NOMO-1 treated with DMSO at 0.1 percent for 48 hours (cell line): ENCODE data around the gene ANKRD40CL.
"Not testable (repeated sequence)": the region's sequence is repeated elsewhere in the genome, so short reads cannot be mapped to it uniquely, and the experiment has no call there.

Experiments used
- DNase-seq: peaks from one replicate; lab custom pipeline; 2025; ENCODE audit not compliant: unreplicated experiment; lab: John Stamatoyannopoulos, UW

The ANKRD40CL gene

GRCh38 chr17:50763716-50764475 lies 3.4 kb downstream of the ANKRD40CL start:
- no peak for DNase-seq

DNA sequence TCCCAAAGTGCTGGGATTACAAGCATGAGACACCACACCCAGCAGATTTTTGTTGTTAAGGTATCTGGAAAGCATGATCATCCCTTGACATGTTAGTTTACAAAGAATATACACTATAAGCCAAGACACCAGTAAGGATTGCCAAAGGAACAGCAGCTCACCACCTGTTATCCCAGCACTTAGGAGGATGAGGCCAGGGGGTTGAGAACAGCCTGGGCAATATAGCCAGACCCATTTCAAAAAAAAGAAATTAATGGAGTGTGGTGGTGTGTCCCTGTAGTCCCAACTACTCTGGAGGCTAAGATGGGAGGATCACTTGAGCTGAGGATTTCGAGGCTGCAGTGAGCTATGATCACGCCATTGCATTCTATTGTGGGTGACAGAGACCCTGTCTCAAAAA lies 5.1 kb downstream of the ANKRD40CL start:
- no peak for DNase-seq

DNA sequence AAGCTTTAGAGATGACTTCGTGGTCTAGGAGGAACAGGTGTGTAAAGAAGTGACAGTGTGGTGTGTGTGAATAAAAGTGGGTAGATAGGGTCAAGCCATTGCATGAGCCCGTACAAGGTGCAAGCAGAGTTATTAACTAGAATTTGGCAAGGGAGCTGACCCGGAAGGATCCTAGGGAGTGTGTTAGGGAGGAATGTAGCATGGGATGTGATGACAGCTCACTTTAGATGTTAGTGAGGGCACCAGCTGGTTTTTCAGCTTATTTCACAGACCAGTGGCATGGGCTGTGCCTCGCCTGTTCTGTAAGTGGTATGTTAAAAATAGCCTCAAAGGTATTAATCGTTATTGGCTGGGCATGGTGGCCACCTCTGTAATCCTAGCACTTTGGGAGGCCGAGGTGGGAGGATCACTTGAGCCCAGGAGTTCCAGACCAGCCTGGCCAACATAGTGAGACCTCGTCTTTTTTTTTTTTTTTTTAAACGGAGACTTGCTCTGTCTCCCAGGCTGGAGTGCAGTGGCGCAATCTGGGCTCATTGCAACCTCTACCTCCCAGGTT lies 8.3 kb downstream of the ANKRD40CL start:
- no peak for DNase-seq

DNA sequence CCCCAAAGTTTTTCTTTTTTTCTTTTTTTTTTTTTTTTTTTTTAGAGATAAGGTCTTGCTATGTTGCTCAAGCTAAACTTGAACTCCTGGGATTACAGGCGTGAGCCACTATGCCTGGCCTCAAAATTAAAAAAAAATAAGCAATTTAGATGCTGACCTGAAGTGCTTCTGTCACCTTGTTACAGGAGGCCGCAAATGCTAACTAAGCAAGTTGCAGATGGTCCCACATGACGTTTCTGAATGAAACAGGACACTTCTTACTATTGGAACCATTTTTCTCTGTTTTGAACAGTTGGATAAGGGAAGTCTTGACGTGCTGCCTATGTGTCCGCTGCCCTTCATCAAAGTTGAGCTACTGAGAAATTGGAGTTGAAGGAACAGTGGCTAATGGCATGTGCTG lies 8.8 kb downstream of the ANKRD40CL start:
- no peak for DNase-seq

- DNase-seq: no peak
These were observed 12.8 kb downstream of the ANKRD40CL start for GRCh38 chr17:50754521-50754920.

GRCh38 chr17:50749245-50749644 lies 18.1 kb downstream of the ANKRD40CL start:
- no peak for DNase-seq

- DNase-seq: no peak
These were observed 21.7 kb downstream of the ANKRD40CL start for GRCh38 chr17:50745631-50746030.

GRCh38 chr17:50739098-50739497 lies 28.2 kb downstream of the ANKRD40CL start:
- no peak for DNase-seq

- no peak for DNase-seq
These were observed 30.1 kb downstream of the ANKRD40CL start for GRCh38 chr17:50737118-50737698.

GRCh38 chr17:50735287-50735686 lies 32.0 kb downstream of the ANKRD40CL start:
- DNase-seq: no peak

DNA sequence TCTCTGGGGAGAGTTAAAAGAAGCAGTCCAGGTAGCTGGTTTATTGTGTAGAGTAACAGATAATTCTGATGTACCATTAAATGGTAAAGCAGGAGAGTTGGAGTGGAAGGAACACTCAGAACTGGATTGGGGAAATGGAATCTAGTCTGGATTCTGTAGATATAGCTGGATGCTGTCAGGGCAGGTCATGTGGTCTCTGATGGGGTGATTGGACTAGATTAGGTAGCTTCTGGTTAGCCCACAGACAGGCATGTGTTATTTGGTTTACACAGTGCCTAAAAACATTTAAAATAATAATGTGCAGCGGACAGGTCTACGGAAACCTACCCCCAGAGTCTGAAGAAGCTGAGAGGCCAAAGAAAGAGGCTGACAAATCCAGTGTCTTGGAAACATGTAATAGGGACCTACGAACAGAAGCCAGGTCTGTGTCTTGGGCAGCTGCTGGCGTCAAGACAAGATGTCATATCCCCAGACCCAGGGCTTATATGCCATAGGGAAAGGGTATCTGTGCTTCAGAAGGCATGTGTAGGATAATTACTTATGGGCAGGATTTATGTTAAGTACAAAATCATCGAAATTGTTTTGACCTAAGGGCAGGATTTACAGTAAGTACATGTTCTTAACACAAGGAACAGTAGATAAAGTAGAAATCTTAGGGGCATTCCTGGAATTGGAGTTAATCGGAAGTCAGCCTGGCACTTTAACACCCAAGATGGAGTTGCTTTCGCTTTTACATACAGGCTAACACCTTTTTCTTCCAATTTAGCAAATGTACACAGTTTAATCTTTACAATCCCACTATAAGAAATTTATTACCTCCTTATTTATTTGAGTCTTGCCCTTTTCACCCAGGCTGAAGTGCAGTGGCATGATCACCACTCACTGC lies 35.5 kb downstream of the ANKRD40CL start:
- DNase-seq: no peak

GRCh38 chr17:50728881-50729765 lies 38.2 kb downstream of the ANKRD40CL start:
- no peak for DNase-seq

GRCh38 chr17:50728112-50728429 lies 39.2 kb downstream of the ANKRD40CL start:
- DNase-seq: no peak

- DNase-seq: no peak
These were observed 41.3 kb downstream of the ANKRD40CL start for GRCh38 chr17:50725769-50726655.

- not testable (repeated sequence) for DNase-seq
These were observed 42.7 kb downstream of the ANKRD40CL start for GRCh38 chr17:50724622-50725021.

DNA sequence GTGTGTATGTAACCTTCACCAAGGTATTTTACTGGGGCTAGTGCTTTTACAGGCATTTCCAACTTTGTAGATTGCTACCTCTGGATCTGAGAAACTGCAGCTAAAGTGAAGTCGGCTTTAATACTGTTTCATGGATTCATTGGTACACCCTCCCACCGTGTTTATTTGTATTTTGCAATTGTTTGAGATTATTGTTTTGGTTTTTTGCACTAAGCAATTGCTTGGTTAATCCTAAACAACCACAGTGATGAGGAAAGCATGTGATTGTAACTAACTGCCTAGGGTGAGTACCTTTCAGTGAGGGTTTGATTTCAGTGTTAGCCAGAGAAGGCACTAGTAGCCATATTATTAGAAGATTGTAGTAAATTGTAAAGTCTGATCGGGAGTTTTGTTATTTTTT lies 44.6 kb downstream of the ANKRD40CL start:
- DNase-seq: no peak

- peak; percentile 51 for DNase-seq
These were observed 45.9 kb downstream of the ANKRD40CL start for GRCh38 chr17:50721194-50722010.

DNA sequence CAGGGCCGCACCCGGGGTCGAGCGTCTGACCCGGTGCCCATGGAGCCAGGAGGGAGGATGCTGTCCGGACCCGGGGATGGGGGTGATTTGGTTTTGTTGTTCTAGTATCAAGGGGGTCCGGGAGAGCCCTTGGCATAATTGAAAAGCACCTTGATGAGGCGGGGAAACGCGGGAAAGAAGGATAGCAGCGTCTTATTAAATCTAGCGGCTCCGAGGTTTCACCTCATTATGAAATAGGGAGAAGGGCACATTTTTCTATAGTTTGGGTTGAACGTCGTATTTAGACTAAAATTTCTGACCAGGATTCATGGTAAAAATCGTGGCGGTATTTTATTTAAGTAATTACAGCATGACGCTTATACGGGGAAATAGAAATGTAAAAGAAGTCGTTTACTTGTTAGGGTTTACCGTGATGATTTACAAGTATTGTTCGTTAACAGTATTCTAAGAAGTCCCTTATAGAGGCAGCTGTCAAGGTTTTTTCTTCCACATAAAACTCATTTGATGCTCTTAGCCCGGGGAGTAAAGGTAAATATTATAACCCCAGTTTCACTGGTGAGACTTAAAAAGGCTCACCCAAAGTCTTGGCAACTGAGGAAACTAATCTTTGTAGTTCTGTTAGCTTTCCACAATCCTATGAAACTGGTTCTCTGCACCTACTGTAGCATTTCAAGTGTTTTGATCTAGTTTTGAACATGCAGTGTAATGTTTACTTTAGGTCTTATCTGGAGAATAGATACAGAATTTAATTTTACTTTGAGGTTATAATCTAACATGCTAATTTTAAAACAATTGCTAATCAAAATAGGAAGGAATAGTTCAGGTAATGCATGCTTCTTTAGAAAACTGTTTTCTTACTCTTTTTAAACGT lies 47.2 kb downstream of the ANKRD40CL start:
- peak; percentile 30 for DNase-seq
